Measurements from ENCODE around the gene RFTN1.

DNA sequence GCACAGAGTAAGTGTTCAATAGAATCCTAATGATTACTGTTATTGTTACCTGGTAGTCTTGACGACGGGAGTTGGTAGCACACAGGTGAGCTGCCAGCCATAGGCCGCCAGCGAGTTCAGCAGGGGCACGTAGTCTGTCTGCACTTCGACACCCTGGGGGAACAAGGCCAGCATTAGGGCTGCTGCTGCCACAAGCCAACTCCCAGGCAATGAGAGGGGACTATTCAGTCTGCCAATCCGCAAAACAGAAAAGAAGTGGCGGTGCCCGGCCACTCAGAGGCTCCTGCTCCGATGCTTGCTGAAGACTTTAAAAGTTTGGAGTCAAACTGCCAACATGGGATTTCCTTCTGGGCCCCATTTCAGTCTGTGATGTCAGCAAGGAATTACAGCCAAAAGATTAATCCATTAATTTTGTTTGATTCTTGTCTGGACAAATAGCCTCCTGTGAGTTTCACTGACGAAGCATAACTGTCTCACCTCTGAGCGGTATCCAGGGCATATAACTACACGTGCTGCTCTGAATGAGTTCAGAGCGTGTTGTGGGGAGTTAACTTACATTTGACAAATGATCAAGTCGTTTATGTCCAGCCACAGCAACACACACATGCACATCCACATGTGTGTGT, 186.7 kb downstream of the RFTN1 start:
- TF ChIP-seq POLR2AphosphoS5 (IDR thresholded peaks at IDR 0.05): no peak
- TF ChIP-seq CTCF (IDR thresholded peaks at IDR 0.05): no peak
- TF ChIP-seq POLR2A (IDR thresholded peaks at IDR 0.05): no peak

Measured in suprapubic skin (tissue), 4 donors.